IMR-90 (cell line): ENCODE measurements around the gene PPM1F. TPM values are rescaled to one million over a fixed set of nuclear protein-coding genes. Genes with fewer than 3 reads are reported as not detected.

ENCODE experiments used
- ATAC-seq: fragments of 200-7000 bp; cut with Tn5 transposase; 2 replicates; pipeline ENCODE4 v1.9.1; 2020; ENCODE audit warnings: low read depth, mild to moderate bottlenecking, moderate library complexity
- BruUV-seq: library from RNA; stranded (reverse); fragments of 400-500 nt; replicated peaks from 2 replicates; lab custom pipeline; 2021; lab: Mats Ljungman, UMichigan
- CTCF ChIA-PET: fragments of 300-600 bp; formaldehyde crosslinking; extraction: SDS; loops from one replicate; lab custom pipeline; 2021; ENCODE audit warnings: antibody characterized with exemption; lab: Yijun Ruan, JAX
- POLR2A ChIA-PET: fragments of 300-600 bp; sonication (Branson Sonifier 250); formaldehyde crosslinking; loops from one replicate; lab custom pipeline; 2022; ENCODE audit warnings: antibody characterized with exemption; ENCODE audit not compliant: unreplicated experiment; lab: Charles Lee
- DNase-seq: peaks from one replicate; pipeline ENCODE4 v3.0.0; 2013
- H2AFZ ChIP-seq: replicated peaks from 2 replicates; pipeline ENCODE3; 2013; ENCODE audit warnings: low read length, mild to moderate bottlenecking; ENCODE audit not compliant: poor library complexity
- H2AK5ac ChIP-seq: 2 replicates; pipeline ENCODE4 v1.6.1; 2013; ENCODE audit warnings: low read depth, low read length, inconsistent platforms
- H2AK9ac ChIP-seq: replicated peaks from 2 replicates; pipeline ENCODE3; 2013; ENCODE audit warnings: mild to moderate bottlenecking, low read depth, low read length, moderate library complexity; ENCODE audit not compliant: poor library complexity
- H2BK120ac ChIP-seq: 2 replicates; pipeline ENCODE4 v1.6.1; 2013; ENCODE audit warnings: low read depth, low read length, inconsistent platforms
- H2BK15ac ChIP-seq: 3 replicates; pipeline ENCODE4 v1.6.1; 2013; ENCODE audit warnings: low read depth, low read length, inconsistent platforms
- H2BK20ac ChIP-seq: 2 replicates; pipeline ENCODE4 v1.6.1; 2013; ENCODE audit warnings: low read depth, mild to moderate bottlenecking, inconsistent platforms, low read length, moderate library complexity
- H2BK5ac ChIP-seq: 2 replicates; pipeline ENCODE4 v1.6.1; 2013; ENCODE audit warnings: mild to moderate bottlenecking, low read depth, low read length, inconsistent platforms; ENCODE audit not compliant: poor library complexity, severe bottlenecking
- H3K14ac ChIP-seq: replicated peaks from 2 replicates; pipeline ENCODE4 v1.6.1; 2013; ENCODE audit warnings: low read depth, low read length, inconsistent platforms
- H3K18ac ChIP-seq: 2 replicates; pipeline ENCODE4 v1.6.1; 2013; ENCODE audit warnings: low read depth, low read length, control low read depth
- H3K23ac ChIP-seq: 2 replicates; pipeline ENCODE4 v1.6.1; 2013; ENCODE audit warnings: low read depth, low read length, inconsistent platforms
- H3K27ac ChIP-seq: 2 replicates; pipeline ENCODE4 v1.5.1; 2013; ENCODE audit warnings: mild to moderate bottlenecking, control low read depth, low read length; ENCODE audit not compliant: insufficient read depth
- H3K27me3 ChIP-seq: 2 replicates; pipeline ENCODE4 v1.6.1; 2013; ENCODE audit warnings: low read length; ENCODE audit not compliant: control insufficient read depth, insufficient read depth
- H3K36me3 ChIP-seq: 2 replicates; pipeline ENCODE4 v1.6.1; 2013; ENCODE audit warnings: low read length, mixed read lengths; ENCODE audit not compliant: control insufficient read depth, insufficient read depth
- H3K4ac ChIP-seq: 2 replicates; pipeline ENCODE4 v1.6.1; 2013; ENCODE audit warnings: low read depth, low read length, inconsistent platforms
- H3K4me1 ChIP-seq: 2 replicates; pipeline ENCODE4 v1.6.1; 2013; ENCODE audit warnings: low read length, mixed read lengths; ENCODE audit not compliant: control insufficient read depth, insufficient read depth
- H3K4me2 ChIP-seq: 2 replicates; pipeline ENCODE4 v1.6.1; 2013; ENCODE audit warnings: low read depth, mild to moderate bottlenecking, control low read depth, low read length, moderate library complexity
- H3K4me3 ChIP-seq: 2 replicates; pipeline ENCODE4 v1.5.1; 2013; ENCODE audit warnings: low read depth, mild to moderate bottlenecking, control low read depth, low read length, moderate library complexity; ENCODE audit not compliant: insufficient read depth
- H3K56ac ChIP-seq: 2 replicates; pipeline ENCODE4 v1.6.1; 2013; ENCODE audit warnings: low read length, inconsistent platforms; ENCODE audit not compliant: insufficient read depth; ENCODE audit errors: extremely low read depth
- H3K79me1 ChIP-seq, 2 experiments: 2 replicates each; pipeline ENCODE4 v1.6.1; 2013; ENCODE audit warnings: low read length in 2 of 2, inconsistent platforms in 1 of 2, low read depth in 1 of 2
- H3K9ac ChIP-seq: 2 replicates; pipeline ENCODE4 v1.6.1; 2013; ENCODE audit warnings: low read depth, low read length, control low read depth
- H3K9me1 ChIP-seq: 2 replicates; pipeline ENCODE4 v1.6.1; 2013; ENCODE audit warnings: low read length, inconsistent platforms; ENCODE audit not compliant: insufficient read depth
- H3K9me3 ChIP-seq: 2 replicates; pipeline ENCODE4 v1.6.1; 2013; ENCODE audit warnings: low read length; ENCODE audit not compliant: control insufficient read depth, insufficient read depth
- H4K20me1 ChIP-seq: 2 replicates; pipeline ENCODE4 v1.6.1; 2013; ENCODE audit warnings: low read length, inconsistent platforms; ENCODE audit not compliant: insufficient read depth
- H4K5ac ChIP-seq: 2 replicates; pipeline ENCODE4 v1.6.1; 2013; ENCODE audit warnings: mild to moderate bottlenecking, low read depth, low read length, control low read depth
- H4K8ac ChIP-seq, 2 experiments: 2 replicates each; pipeline ENCODE4 v1.6.1; 2013; ENCODE audit warnings: low read depth in 2 of 2, low read length in 2 of 2, control low read depth in 1 of 2, inconsistent platforms in 1 of 2
- H4K91ac ChIP-seq: 2 replicates; pipeline ENCODE4 v1.6.1; 2013; ENCODE audit warnings: low read depth, low read length, inconsistent platforms; ENCODE audit not compliant: insufficient read depth
- BHLHE40 ChIP-seq: fragments of 150-350 bp; IDR thresholded peaks from 2 replicates; pipeline ENCODE4 v1.6.1; 2016; ENCODE audit warnings: mild to moderate bottlenecking, low read depth, low read length
- CEBPB ChIP-seq: IDR thresholded peaks from 2 replicates; pipeline ENCODE4 v1.6.1; 2012; ENCODE audit warnings: low read depth, low read length, improper control_type of control experiment
- CHD1 ChIP-seq: IDR thresholded peaks from 2 replicates; pipeline ENCODE4 v1.6.1; 2012; ENCODE audit warnings: low read depth, low read length, improper control_type of control experiment
- CTCF ChIP-seq: conservative IDR thresholded peaks from 2 replicates; pipeline ENCODE4 v1.5.1; 2012; ENCODE audit warnings: mild to moderate bottlenecking, low read depth, low read length, improper control_type of control experiment
- ELK1 ChIP-seq: fragments of 150-350 bp; IDR thresholded peaks from 2 replicates; pipeline ENCODE4 v1.6.1; 2016; ENCODE audit warnings: low read depth, mild to moderate bottlenecking, low read length, moderate library complexity, borderline replicate concordance
- FOS ChIP-seq: fragments of 150-350 bp; IDR thresholded peaks from 2 replicates; pipeline ENCODE4 v1.6.1; 2016; ENCODE audit warnings: low read depth, low read length
- MAFK ChIP-seq: IDR thresholded peaks from 2 replicates; pipeline ENCODE4 v1.6.1; 2012; ENCODE audit warnings: low read depth, low read length, improper control_type of control experiment
- NFE2L2 ChIP-seq: fragments of 150-350 bp; IDR thresholded peaks from 2 replicates; pipeline ENCODE4 v1.6.1; 2016; ENCODE audit warnings: low read depth, mild to moderate bottlenecking, low read length
- POLR2A ChIP-seq: IDR thresholded peaks from 2 replicates; pipeline ENCODE4 v1.6.1; 2012; ENCODE audit warnings: mild to moderate bottlenecking, low read depth, low read length
- RCOR1 ChIP-seq: IDR thresholded peaks from 2 replicates; pipeline ENCODE4 v1.6.1; 2012; ENCODE audit warnings: mild to moderate bottlenecking, low read length, improper control_type of control experiment; ENCODE audit not compliant: insufficient replicate concordance
- RFX5 ChIP-seq: IDR thresholded peaks from 2 replicates; pipeline ENCODE4 v1.8.0; 2012; ENCODE audit warnings: low read depth, mild to moderate bottlenecking, low read length, moderate library complexity
- SMC3 ChIP-seq: fragments of 150-350 bp; IDR thresholded peaks from 2 replicates; pipeline ENCODE4 v1.6.1; 2016; ENCODE audit warnings: low read depth, mild to moderate bottlenecking, antibody characterized with exemption, low read length, moderate library complexity
- WGBS, 2 experiments: methylation state at CpG; one replicate each; pipeline versions ENCODE4 v1.1.5 to v1.1.7; 2013; ENCODE audit warnings: missing lambda C conversion rate in 2 of 2; ENCODE audit not compliant: insufficient read length in 1 of 2; ENCODE audit errors: extremely low coverage in 2 of 2; 5-methylcytosine and 5-hydroxymethylcytosine counted together
- dilution Hi-C: fragments of 300-500 bp; cut with HindIII; formaldehyde crosslinking; loops from one replicate; pipeline ENCODE4 v1.14.3; 2018; ENCODE audit warnings: low sequenced_read_pairs; ENCODE audit not compliant: unreplicated experiment
- in situ Hi-C: fragments of 300-500 bp; cut with MboI; formaldehyde crosslinking; loops from 3 replicates; pipeline ENCODE4 v1.14.3; 2019; ENCODE audit warnings: low sequenced_read_pairs, inconsistent platforms, mixed read lengths
- intact Hi-C: fragments of 100-400 bp; cut with micrococcal nuclease; formaldehyde crosslinking; loops from 2 replicates; pipeline ENCODE4 v1.10.0; 2022
- polyA plus RNA-seq, 3 experiments: library from polyadenylated mRNA; depleted of rRNA; stranded (reverse); fragments of >200 nt; gene quantifications; 2 replicates each; pipeline ENCODE4 v1.2.3, GENCODE V29; 2012; ENCODE audit warnings: low replicate concordance in 1 of 3
- total RNA-seq: library from RNA; depleted of rRNA; stranded (reverse); fragments of >200 nt; gene quantifications from 2 replicates; pipeline ENCODE4 v1.2.3, GENCODE V29; 2012

Gene PPM1F
- total and polyA plus RNA-seq, 2 of the 4 experiments (the other 2 are of a cell fraction) = 20.8 to 30.3 TPM

GRCh38 chr22:21921729-21922128 is 30.9 kb downstream of the PPM1F start (continued):
- TF ChIP-seq CTCF (no peak), RCOR1 (no peak)

- H2BK5ac ChIP-seq = no peak overlapping the region
- no peak overlapping the region for H3K4me2 ChIP-seq
- no peak overlapping the region for H2BK120ac ChIP-seq
- H3K56ac ChIP-seq = no peak overlapping the region
- H3K27ac ChIP-seq = no peak overlapping the region
- H2BK15ac ChIP-seq = no peak overlapping the region
- no peaks in the 10 kb centered on the region for H3K9me1 ChIP-seq
- WGBS, 2 experiments = 64% methylated on average over 4 of the region's 13 CpGs; no CpG with 5 or more reads in 1 of the 2 experiments
- no peaks in the 10 kb centered on the region for H3K79me1 ChIP-seq
- in situ Hi-C loops = no loop called here
- H3K9ac ChIP-seq = no peak overlapping the region
- no peak for DNase-seq
- H3K36me3 ChIP-seq = peaks cover 8% of the 10 kb centered on the region; the same call in 1 of the 2 replicates
- no peak overlapping the region for H3K18ac ChIP-seq
- dilution Hi-C loops = no loop called here
- H2AK5ac ChIP-seq = no peak overlapping the region
- no peak overlapping the region for H3K14ac ChIP-seq
- H2BK20ac ChIP-seq = no peak overlapping the region
- peaks cover 3% of the 10 kb centered on the region for H4K20me1 ChIP-seq
- H3K27me3 ChIP-seq = no peaks in the 10 kb centered on the region
- H3K9me3 ChIP-seq = no peaks in the 10 kb centered on the region
- H2AK9ac ChIP-seq = peak overlapping the region; percentile 5
- no peak overlapping the region for H3K4me3 ChIP-seq
- POLR2A ChIA-PET = no interaction called here
- H3K4me1 ChIP-seq = peaks cover 10% of the 10 kb centered on the region
- no peak overlapping the region for H4K5ac ChIP-seq
- no peak overlapping the region for H3K23ac ChIP-seq
- ATAC-seq = no peak; the same call in 1 of the 2 replicates
- intact Hi-C loops = no loop called here
- no peak overlapping the region for H3K4ac ChIP-seq
- H2AFZ ChIP-seq = no peak overlapping the region
- no TSS peak for BruUV-seq
- no peak overlapping the region for H4K91ac ChIP-seq
- H4K8ac ChIP-seq = no peak overlapping the region
- CTCF ChIA-PET = no interaction called here
- TF ChIP-seq ELK1 = no peak
- TF ChIP-seq MAFK = no peak
- TF ChIP-seq POLR2A = no peak
- TF ChIP-seq CTCF = no peak
- no peak for TF ChIP-seq BHLHE40
- no peak for TF ChIP-seq CHD1
- no peak for TF ChIP-seq CEBPB
- no peak for TF ChIP-seq SMC3
- TF ChIP-seq FOS = no peak
- TF ChIP-seq RFX5 = no peak
- TF ChIP-seq NFE2L2 = no peak
Measured at GRCh38 chr22:21921184-21921721, 31.4 kb downstream of the PPM1F start.
